KG1 (cell line): ENCODE results near the gene METTL8.

Experiments used
- DNase-seq: peaks from one replicate; lab custom pipeline; 2025; lab: John Stamatoyannopoulos, UW

The METTL8 gene

DNA sequence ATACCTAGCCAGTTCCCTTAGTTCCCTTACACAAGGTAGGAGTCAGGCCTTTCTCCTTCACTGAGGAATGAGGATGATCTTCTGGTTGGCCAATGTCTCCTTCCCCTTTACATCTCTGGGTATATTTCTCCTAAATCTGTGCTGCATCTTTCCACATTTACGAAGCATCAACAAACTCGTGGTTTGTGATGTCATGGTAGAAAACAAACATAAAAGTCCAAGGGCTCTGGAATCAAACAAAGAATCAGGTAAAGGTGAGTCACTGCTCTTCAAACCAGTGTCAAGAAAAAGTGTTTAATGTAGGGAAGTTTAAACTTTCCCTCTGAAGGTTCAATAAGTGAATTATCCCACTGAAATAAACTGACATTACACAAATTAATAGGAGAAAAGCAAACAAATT, 122.9 kb downstream of the METTL8 start:
- no peak for DNase-seq

DNA sequence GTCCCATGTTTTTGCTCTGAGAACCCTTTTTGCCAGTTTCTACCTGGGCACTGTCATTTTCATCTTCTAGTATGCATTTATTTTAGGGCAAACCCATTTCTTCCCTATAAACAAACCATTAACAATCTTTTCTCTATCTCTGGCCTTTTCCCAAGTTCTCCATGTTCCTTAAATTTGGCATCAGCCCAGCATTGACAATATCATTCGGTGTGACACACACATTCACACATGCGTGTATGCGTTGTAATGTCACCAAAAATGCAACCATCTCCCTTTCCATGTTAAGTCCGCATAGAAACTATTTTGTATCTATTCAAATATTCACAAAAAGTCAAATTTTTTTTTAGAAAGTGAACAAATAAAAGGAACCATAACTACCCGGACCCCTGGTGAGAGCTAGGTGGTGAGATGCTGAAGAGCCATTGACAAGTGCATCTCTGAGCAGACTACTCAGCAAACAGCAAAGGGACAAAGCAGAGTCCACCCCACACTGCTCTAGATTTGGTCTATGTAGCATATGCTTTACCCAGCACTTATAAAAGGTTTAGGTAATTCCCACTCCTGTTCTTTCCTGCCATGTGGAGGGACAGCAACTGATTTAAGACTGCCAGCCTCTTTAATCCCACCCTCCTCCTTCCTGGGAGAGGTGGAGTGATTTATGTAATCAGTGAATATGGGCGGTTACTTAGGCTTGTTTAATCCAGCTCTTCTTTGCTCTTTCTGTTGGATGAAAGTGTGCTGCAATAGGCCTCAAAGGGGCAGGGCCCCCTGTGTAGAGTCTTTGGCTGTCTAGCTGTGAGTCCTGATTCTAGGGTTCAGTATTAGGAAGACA, 124.1 kb downstream of the METTL8 start:
- DNase-seq = no peak

DNA sequence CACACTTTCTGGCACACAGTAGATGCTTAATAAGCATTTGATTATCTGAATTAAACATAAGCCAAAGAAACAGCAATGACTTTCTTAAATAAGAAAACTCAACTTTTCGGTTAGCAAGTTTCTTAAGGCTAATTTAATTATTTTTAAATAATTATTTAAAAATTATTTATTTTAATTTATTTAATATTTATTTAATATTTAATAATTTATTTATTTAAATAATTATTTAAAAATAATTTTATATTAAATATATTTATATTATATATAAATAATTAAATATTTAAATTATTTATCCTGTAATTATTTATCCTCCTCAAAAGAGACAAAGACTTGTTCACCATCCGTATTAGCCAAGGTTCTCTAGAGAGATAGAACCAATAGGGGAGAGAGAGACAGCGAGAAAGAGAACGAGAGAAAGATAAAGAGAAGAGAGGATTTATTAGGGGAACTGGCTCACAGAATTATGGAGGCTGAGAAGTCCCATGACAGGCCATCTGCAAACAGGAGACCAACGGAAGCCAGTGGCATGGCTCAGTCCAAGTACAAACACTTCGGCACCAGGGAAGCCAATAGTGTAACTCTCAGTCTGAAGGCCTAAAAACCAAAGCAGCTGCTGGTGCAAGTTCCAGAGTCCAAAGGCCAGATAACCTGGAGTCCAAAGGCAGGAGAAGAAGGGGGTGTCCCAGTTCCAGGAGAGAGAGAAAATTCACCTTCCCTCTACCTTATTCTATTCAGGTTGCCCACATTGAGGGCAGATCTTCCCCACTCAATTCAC, 125.3 kb downstream of the METTL8 start:
- no peak for DNase-seq

DNA sequence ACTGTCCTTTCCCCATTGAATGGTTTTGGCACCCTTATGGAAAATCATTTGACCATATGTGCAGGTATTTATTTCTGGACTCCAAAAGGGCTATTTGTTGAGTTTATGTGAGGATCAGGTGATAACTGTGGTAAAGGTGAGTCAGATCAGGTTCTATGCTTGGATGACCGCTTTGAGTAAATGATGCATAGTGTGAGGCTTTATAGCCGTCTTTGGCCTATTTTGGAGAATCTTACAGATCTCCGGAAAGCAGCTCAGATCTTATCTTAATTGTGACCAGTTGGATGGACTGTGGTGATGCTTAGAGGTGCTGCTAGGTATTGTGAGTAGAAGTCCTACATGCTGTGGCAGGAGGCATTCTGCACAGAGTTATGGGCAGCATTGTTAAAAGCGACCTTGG, 126.2 kb downstream of the METTL8 start:
- DNase-seq = no peak

DNA sequence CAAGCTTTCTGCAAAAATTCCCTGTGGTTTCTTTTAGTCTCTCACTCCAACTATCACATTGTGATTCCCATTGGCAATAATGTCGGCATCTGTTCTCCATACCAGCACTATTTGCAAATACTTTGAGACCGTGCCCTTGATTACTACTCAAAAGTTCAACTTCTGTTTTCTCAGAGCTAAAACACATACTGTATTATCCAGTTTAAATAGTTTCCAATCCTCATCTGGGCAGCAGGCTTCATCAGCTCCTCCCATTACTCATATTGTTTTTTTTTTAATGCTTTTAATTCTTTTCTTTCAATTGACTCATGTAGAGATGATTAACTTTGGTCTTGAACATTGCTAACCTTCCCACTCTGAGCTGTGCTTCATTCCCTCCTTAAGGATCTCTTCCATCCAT, 135.8 kb downstream of the METTL8 start:
- no peak for DNase-seq

DNA sequence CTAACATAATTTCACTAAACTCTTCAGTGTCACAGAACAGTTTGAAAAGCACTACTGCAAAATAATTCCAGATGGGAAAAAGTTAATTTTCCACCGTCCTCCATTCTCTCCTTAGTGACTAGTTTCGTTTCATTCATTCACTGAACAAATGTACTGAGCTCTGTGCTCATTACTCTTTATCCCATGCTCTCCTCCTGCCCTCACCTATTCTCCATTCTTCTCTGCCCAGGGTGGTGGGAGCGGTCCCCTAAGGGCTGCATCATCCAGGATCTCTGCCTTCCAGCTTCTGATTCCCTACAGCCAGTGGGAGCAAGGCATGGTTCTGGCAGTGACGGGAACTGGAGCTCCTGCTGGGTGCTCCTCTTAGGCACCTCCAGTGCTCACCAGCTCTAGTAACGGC, 139.2 kb downstream of the METTL8 start:
- no peak for DNase-seq

DNA sequence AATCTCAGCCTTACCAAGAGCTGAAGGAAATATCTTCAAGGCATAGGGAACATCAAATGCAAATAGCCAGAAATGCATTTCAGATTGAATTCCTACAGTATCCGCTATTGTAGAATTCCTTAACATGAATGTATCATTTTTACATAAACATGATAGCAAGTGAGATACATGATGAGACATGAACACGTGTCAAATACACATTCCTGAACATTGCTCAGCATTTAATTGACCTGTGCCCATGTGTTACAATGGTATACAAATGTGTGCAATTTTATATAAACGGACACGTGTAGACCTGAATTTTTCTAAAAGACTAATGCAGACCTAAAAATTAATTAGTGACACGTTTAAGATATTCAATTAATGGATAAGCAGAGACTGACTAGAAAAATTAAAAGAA, 140.1 kb downstream of the METTL8 start:
- no peak for DNase-seq

DNA sequence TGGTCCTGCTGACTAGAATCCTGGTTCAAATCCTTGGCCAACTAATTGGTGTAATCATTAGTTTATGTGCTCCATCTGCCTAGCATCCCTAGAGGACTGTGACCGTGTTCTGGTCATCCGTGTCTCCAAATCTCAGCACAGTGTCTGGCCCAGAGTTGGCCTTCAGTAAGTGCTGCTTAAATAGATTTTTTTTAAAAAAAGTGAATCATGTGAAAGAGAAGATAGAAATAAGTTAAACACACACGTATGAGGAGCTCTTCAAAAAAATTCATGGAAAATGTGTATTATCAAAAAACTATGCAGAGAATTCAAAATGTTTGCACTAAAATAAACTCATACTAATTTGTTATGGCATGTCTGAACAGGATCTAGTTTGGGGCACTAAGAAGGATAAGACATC, 143.8 kb downstream of the METTL8 start:
- DNase-seq = no peak

DNA sequence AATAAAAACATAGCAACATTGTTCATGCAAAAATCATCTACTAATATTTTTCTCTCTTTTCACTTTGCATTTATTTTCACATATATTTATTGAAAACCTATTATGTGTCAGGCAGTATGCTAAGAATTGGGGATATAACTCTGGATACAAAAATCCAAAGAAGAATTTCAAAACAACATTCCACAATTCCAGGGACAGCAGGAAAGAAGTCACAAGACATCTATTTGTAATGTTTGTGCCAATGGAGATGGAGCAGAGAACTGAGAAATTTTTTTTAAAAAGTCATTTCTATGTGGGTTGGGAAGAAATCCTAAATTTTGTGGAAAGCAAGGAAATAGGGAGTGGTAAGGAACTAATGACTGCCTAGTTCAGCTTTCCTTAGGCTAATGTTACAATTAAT, 144.5 kb downstream of the METTL8 start:
- DNase-seq = no peak

DNA sequence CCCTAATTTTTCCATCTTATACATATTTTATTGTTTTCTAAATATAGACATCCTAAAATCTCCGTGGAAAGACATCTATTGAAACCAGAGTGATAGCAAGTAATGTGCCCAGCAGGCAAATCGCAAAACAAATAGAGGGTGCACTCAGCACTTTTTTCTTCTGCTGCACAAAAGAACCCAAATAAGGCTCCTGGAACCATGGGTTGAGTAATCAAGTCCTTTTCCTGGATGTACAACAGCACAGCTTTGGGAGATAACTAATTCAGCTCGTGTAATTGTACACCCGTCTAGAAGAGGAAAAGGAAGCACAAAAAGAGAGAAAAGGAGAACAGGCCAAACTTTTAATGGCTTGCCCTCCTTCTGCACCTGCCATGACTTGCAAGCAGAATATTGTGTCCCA, 146.2 kb downstream of the METTL8 start:
- no peak for DNase-seq

DNA sequence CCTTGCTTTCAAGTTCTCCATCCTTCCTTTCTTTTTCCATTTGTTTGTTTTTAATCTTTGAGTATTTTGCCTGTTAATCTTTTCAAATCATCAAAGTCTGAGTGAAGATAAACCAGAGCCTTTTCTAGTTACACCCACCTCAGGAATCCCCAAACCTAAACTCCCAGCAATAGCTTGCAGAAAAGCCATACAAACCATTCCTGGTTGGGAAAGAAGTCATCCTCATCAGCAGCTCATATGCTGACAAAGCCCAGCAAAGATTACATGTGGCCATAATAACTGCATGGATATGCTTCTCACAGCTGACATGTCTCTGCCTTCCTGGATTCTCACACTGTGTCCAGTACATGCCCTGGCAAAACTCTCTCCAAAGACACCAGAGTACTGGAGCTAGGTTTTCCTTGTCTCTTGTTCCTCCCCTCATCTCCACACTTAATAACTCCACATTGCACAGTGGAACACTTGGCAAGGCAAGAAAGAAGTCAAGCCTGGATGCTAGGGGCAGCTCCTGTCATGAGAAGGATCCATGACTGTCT, 146.7 kb downstream of the METTL8 start:
- DNase-seq = no peak

DNA sequence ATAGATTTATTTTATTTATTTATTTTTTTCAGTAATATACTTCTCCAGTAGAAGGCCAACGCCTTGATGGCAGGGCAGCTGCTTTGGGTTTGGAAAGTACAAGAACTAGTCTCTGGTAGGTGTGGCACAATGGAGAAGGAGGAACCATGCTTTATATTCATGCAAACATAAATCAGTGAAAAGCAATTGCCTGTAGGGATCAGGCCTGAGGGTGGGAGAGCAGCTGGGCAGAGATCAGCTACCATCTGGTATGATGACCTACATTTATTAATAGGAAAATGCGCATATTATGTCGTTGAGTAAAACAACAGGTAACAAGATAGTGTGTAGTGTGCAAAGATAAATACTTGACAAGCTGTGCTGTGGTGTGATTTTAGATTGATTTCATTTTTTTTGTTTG, 152.7 kb downstream of the METTL8 start:
- no peak for DNase-seq

DNA sequence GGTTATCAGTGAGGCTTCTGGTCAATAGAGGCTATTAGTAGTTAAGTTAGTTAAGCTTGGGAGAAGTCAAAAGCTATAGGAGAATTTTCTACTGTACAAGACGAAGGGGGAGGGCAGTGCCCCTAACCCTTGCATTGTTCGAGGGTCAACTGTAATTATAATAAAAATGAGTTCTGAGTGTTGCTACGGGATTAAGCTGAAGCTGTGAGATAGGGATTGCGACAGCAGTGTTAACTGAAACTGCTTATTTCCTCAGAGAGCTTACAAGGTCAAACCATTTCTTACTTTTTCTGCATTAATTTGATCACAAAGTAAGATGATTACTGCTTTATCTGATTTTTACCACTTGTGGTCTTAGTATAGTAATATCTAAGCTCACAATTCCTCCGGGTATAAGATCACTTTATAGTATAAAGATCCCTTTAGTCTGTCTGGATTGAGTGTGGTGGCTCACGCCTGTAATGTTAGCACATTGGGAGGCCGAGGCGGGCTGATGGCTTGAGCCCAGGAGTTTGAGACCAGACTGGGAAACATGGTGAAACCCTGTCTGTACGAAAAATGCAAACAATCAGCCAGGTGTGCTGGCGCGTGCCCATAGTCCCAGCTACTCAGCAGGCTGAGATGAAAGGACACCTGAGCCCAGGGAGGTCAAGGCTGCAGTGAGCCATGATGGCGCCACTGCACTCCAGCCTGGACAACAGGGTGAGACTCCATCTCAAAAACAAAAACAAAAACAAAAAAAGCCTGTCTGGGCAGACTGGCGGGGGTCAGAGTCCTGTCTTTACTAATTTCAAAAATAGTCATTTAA, 153.6 kb downstream of the METTL8 start:
- DNase-seq = no peak

DNA sequence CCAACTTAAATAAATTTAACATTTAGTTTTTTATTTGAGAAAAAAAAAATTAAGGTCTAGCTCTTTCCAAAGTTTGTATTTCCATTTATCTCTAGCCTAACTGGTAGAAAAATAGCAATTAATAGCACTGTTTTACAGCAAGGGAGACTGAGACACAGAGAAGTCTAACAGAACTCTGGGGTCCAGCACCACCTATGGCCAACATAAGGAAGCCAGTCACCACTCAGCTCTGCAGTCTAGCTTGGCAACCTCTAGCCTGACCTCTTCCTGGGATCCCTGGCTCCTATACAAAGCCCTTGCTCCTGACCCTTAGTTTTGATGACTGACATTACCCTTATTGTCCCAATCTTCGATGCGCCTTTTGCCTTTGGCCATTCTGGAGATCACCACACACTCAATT, 159.0 kb downstream of the METTL8 start:
- DNase-seq = no peak

DNA sequence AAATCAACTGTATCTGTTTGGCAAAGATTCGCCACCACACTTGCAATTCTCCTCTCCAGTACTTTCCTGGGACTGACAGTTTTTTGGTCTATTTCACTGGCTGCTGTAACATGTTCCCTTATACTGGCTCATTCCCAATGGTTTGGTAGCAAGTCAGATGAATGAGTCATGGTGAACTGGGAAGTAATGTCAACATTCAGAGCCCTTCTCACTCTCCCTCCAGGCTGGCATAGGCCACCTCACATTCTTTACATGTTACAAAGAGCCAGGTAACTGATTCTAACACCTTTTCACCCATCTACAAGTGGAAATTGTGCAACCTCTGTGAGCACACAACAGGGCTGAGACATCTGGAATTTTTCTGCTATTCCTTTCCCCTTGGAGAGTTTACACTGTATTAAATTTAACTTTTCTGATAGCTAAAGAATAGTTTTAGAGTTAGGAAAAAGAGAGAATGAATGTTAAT, 161.8 kb downstream of the METTL8 start:
- no peak for DNase-seq

DNA sequence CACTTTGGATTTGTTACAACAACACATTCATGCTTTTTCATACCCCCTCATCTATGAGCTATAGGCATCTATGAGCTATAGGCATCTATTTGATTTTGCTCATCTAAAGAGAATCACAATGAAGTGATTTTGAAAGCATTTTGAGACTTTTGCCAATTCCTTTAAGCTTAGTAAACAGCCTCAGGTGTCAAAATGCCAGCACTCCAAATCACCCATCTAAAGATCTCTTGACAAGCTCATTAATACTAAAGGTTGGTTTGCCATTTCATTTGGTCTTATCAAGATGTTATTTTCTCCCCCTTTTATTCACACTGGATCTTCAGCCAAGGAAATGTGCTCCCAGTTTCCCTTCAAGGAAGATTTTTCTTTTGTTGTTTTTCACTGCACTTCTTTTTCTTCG, 162.4 kb downstream of the METTL8 start:
- DNase-seq = no peak

DNA sequence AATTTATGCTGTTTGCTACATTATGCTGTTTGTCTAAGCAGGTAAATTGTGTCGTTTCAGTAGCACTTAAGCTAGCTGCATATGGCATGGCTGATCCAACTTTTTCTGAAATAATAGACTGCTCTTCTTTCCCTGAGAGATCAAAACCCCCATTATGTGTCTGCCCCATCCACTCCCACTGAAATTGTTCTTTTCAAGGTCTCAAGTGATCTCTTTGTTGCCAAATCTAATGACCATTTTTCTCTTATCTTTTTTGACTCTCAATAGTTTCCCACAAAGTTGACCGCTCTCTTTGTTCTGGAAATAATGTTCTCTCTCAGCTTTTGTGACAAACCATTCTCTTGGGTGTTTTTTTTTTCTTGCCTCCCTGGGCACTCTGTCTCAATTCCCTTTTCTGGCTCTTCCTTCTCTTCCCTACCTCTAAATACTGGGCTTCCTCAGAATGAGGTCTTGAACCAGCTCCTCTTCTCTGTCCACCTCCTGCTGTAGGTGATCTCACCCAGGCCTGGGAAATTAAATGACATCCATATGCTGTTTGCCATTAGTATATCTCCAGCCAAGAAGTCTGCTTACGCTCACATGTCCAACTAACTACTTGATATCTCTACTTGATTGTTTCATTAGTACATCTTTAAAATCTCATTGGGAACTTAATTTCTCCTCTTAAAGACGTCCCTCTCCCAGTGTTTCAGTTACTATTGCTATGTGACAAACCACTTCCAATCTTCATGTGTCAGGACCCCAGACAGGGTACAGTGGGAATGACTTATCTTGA, 165.7 kb downstream of the METTL8 start:
- DNase-seq = no peak
